Measurements from ENCODE around the gene GNG7. TPM values are rescaled to one million over a fixed set of nuclear protein-coding genes. Genes with fewer than 3 reads are reported as not detected.
"Not testable (repeated sequence)": the region's sequence is repeated elsewhere in the genome, so short reads cannot be mapped to it uniquely, and the experiment has no call there.

GNG7 gene
- polyA plus RNA-seq, 3 donors = 2.8 to 4.0 (median 2.9) TPM

DNA sequence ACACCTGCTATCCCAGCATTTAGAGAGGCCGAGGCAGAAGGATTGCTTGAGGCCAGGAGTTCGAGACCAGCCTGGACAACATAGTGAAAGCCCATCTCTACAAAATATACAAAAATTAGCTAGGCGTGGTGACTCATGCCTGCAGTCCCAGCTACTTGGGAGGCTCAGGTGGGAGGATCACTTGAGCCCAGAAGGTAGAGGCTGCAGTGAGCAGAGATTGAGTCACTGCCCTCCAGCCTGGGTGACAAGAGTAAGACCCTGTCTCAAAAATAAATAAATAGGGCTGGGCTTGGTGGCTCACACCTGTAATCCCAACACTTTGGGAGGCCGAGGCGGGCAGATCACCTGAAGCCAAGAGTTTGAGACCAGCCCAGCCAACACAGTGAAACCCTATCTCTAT, 238.8 kb downstream of the GNG7 start:
- not testable (repeated sequence) for H3K27ac ChIP-seq (ENCODE audit: low read depth, low read length)
- 96 to 100% (median 98%) methylated on average over 5 of the region's 5 CpGs for WGBS, 3 donors

DNA sequence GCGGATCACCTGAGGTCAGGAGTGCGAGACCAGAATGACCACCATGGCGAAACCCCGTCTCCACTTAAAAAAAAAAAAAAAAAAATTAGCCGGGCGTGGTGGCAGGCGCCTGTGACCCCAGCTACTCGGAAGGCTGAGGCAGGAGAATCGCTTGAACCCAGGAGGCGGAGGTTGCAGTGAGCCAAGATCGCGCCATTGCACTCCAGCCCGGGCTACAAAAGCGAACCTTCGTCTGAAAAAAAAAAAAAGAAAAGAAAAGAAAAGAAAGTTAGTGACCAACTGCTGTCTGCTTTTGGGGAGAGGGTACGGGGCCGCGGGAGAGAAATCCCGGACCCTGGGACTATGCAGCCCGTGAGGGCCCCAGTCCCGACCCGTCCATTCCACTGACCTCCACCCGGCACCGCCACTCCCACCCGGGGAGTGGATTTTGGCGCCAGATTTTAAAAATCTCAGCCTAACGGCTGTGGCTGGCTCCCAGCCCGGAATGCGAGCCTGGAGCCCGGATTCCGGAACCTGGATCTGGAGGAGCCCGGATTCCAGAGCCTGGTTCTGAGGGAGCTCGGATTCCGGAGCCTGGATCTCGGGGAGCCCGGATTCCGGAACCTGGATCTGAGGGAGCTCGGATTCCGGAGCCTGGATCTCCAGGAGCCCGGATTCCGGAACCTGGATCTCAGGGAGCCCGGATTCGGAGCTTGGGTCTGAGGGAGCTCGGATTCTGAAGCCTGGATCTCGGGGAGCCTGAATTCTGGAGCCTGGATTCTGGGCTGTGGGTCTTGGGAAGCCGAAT, 239.7 kb downstream of the GNG7 start:
- no peak overlapping the region for H3K27ac ChIP-seq (ENCODE audit: low read depth, low read length)
- WGBS, 3 donors = 9 to 26% (median 21%) methylated on average over 44 to 46 of the region's 46 CpGs

DNA sequence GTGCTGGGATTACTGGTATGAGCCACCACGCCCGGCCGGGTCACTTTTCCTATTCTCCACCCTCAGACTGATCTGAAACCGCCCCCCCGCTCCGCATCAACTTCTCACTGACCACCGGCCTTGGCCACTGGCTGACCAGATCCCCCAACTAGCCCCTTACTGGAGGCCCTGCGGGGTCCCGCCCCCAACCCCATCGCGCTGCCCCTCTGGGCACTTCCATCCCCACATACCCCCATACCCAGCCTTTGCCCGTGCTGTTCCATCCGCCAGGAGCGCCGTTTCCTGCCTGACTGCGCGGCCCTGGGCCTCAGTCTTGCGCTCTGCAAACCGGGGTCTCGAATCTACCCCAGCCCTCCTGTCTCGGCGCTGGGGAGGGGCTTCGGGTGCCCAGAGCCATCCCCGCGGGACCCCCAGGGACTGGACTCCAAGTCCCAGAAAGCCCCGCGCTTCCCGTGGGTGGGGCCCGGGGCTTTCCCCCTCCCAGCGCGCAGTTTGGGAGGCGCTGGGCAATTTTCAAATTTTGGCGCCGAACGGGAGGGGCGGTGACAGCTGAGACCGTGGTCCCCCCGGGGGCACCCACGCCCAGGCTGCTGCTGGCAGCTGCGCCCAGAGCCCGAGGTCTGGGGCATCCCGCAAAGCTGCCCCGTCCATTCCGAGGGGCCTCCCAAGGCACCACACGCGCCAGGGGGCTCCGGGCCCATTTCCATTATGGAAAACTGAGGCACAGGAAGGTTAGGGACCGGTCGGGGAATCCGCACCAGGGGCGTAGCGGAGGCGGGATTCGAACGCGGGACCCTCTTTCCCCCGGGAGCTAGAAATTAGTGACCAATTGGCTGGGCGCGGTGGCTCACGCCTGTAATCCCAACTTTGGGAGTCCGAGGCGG, 240.5 kb downstream of the GNG7 start:
- 3 to 4% (median 3%) methylated on average over 58 to 62 of the region's 62 CpGs for WGBS, 3 donors
- H3K27ac ChIP-seq (ENCODE audit: low read depth, low read length) = no peak overlapping the region

Other genes with a start within 250 kb of the GNG7 start
- 10 to 100 TPM in 2 of 3 donors, 1 to 10 TPM in 1; 6.9 to 23.0 (median 17.5) TPM for gene LMNB2, start 245.7 kb downstream of the GNG7 start, polyA plus RNA-seq
- 100 to 1,000 TPM in 2 of 3 donors, 10 to 100 TPM in 1; 97.2 to 938 (median 522) TPM for gene GADD45B, start 226.6 kb downstream of the GNG7 start, polyA plus RNA-seq
- 1 to 10 TPM; 1.9 to 6.8 (median 2.2) TPM for gene DIRAS1, start 18.7 kb upstream of the GNG7 start, polyA plus RNA-seq
- gene SLC39A3, start 37.3 kb upstream of the GNG7 start, polyA plus RNA-seq = 10 to 100 TPM; 16.0 to 35.2 (median 24.1) TPM
- 10 to 100 TPM; 37.0 to 49.7 (median 45.7) TPM for gene SGTA, start 80.6 kb upstream of the GNG7 start, polyA plus RNA-seq
- 10 to 100 TPM; 24.0 to 33.0 (median 32.8) TPM for gene THOP1, start 82.8 kb upstream of the GNG7 start, polyA plus RNA-seq
- 1 to 10 TPM; 1.2 to 2.9 (median 1.7) TPM for gene ZNF554, start 117.2 kb upstream of the GNG7 start, polyA plus RNA-seq
- 1 to 10 TPM in 2 of 3 donors, under 1 TPM in 1; 0.85 to 7.9 (median 1.7) TPM for gene ZNF555, start 138.8 kb upstream of the GNG7 start, polyA plus RNA-seq
- under 1 TPM in 1 of 3 donors, not detected in 2; 0.17 TPM for gene ZNF556, start 164.6 kb upstream of the GNG7 start, polyA plus RNA-seq
- 1 to 10 TPM; 1.3 to 3.0 (median 2.2) TPM for gene ZNF57, start 198.2 kb upstream of the GNG7 start, polyA plus RNA-seq
- gene ZNF77, start 242.3 kb upstream of the GNG7 start, polyA plus RNA-seq = 1 to 10 TPM; 1.1 to 2.1 (median 1.7) TPM

Data from adipose tissue (tissue), 3 donors.